ENCODE results near the gene ADAMTS3. TPM values are rescaled to one million over a fixed set of nuclear protein-coding genes. Genes with fewer than 3 reads are reported as not detected.
A peak's percentile ranks its signal among the peaks of the same experiment; 100 is the strongest.

ADAMTS3 gene
- total and polyA plus RNA-seq, 2 donors (not counting 1 experiment from before 2014, with no cell fraction given), result not detected

DNA sequence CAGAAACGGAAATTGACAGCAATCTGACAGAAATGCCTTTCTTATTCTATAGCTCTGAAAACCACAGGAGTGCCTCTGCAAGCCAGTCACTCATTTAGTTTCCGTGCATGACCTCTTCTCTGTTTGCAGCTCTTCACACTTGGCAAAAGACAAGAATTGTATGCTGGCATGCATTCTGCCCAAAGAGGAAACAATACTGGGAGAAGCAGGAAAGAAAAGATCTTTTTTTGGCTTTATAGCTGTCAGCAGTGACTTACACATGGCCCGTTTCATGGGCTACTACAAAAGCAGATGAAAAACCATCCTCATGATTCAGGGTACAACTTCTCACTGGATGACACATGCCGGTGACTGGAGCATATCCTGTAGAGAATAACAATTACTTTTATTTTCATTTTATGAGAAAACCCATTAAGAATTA, 249.4 kb downstream of the ADAMTS3 start:
- Histone ChIP-seq H3K9me3 (ENCODE audit: control extremely low read depth in 1 of 3, control insufficient read depth in 2 of 3, insufficient read depth in 1 of 3, low read length in 2 of 3) (no peaks in the 10 kb centered on the region), H4K20me1 (ENCODE audit: control insufficient read depth, insufficient read depth, low read length, poor library complexity, severe bottlenecking) (no peaks in the 10 kb centered on the region), H3K9ac (ENCODE audit: low read length) (no peak overlapping the region), H3K4me1 (ENCODE audit: control insufficient read depth in 2 of 2, insufficient read depth in 2 of 2, low read length in 2 of 2) (no peaks in the 10 kb centered on the region), H3K27ac (ENCODE audit: low read length in 2 of 2) (no peak overlapping the region), H3K79me2 (ENCODE audit: control insufficient read depth, insufficient read depth, low read length) (no peaks in the 10 kb centered on the region), H3K27me3 (replicated peaks in 1 of 4; ENCODE audit: control extremely low read depth in 1 of 4, control insufficient read depth in 3 of 4, insufficient read depth in 4 of 4, low read length in 3 of 4) (no peaks in the 10 kb centered on the region), H3K4me2 (replicated peaks; ENCODE audit: low read depth, low read length, poor library complexity, severe bottlenecking) (no peak overlapping the region), H3K36me3 (replicated peaks in 1 of 2; ENCODE audit: control extremely low read depth in 1 of 2, control insufficient read depth in 1 of 2, extremely low read depth in 1 of 2, insufficient read depth in 2 of 2, low read length in 1 of 2) (no peaks in the 10 kb centered on the region), H3K4me3 (ENCODE audit: control extremely low read depth in 1 of 5, extremely low read depth in 1 of 5, insufficient read depth in 1 of 5, low read depth in 2 of 5, low read length in 4 of 5) (no peak overlapping the region), H2AFZ (ENCODE audit: insufficient read depth, low read depth, low read length, poor library complexity, severe bottlenecking) (peak overlapping the region; percentile 17)
- ATAC-seq (ENCODE audit: low read depth) (no peak), DNase-seq (no peak)
- intact Hi-C loops (cut with micrococcal nuclease), result no loop called here
- Mint-ChIP-seq H3K27me3 (peaks cover 8% of the 10 kb centered on the region), H3K9me3 (ENCODE audit: insufficient read depth) (no peaks in the 10 kb centered on the region), H3K4me3 (no peak overlapping the region), H3K27ac (no peak overlapping the region), H3K4me1 (no peaks in the 10 kb centered on the region)
- WGBS (ENCODE audit: insufficient coverage), result 0% methylated on average over 2 of the region's 4 CpGs
- ChIA-PET POLR2A (no interaction called here), CTCF (no interaction called here)
- no peak for TF ChIP-seq EZH2 (IDR thresholded peaks at IDR 0.05; ENCODE audit: borderline replicate concordance, insufficient read depth, low read depth, low read length, poor library complexity, severe bottlenecking)
- TF ChIP-seq, protein P1, sequence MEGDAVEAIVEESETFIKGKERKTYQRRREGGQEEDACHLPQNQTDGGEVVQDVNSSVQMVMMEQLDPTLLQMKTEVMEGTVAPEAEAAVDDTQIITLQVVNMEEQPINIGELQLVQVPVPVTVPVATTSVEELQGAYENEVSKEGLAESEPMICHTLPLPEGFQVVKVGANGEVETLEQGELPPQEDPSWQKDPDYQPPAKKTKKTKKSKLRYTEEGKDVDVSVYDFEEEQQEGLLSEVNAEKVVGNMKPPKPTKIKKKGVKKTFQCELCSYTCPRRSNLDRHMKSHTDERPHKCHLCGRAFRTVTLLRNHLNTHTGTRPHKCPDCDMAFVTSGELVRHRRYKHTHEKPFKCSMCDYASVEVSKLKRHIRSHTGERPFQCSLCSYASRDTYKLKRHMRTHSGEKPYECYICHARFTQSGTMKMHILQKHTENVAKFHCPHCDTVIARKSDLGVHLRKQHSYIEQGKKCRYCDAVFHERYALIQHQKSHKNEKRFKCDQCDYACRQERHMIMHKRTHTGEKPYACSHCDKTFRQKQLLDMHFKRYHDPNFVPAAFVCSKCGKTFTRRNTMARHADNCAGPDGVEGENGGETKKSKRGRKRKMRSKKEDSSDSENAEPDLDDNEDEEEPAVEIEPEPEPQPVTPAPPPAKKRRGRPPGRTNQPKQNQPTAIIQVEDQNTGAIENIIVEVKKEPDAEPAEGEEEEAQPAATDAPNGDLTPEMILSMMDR (IDR thresholded peaks at IDR 0.05), result no peak

DNA sequence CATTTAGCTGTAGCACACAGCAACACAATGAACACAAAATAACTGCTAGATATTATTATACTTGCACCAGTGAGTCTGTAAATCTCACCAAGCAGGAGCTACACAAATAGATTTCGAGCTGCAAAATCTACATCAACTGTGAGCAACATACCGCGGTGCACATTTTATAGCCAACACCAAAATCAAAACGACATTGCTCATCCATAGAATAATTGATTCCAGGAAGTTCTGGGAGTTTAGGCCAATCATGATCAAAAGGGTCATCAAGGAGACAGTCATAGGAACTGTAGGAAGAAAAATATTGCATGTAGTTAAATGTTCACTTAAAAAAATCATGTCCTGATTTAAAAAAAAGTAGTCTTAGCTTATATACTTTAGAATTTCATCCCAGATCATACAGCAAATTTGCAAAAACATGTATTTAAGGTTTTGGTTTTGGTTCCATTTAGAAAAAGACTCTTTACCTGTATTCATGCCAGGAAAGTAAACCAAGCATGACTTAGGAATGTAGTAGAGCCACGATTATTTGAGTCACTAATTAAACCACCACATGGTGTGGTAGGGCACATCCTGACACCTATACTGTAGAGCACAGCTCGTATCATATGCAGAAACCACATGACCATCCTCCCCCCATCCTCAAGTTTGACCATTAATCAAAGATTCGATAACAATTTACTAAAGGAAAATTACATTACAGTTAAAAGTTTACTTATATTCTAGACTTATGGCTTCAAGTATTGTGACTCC, 250.4 kb downstream of the ADAMTS3 start:
- H3K27me3 Mint-ChIP-seq, result peaks cover 8% of the 10 kb centered on the region
- H3K79me2 ChIP-seq (ENCODE audit: control insufficient read depth, insufficient read depth, low read length), result no peaks in the 10 kb centered on the region
- intact Hi-C loops (cut with micrococcal nuclease), result no loop called here
- CTCF ChIA-PET, result interaction anchor here (1.1 to 1.4 kb wide), 3 partner anchors 8 to 1717 kb away, joined by 3 to 4 read pairs (median 3); no protein-coding TSS in a partner anchor
- H3K9me3 ChIP-seq (ENCODE audit: control extremely low read depth in 1 of 3, control insufficient read depth in 2 of 3, insufficient read depth in 1 of 3, low read length in 2 of 3), result no peaks in the 10 kb centered on the region
- H3K27me3 ChIP-seq (replicated peaks in 1 of 4; ENCODE audit: control extremely low read depth in 1 of 4, control insufficient read depth in 3 of 4, insufficient read depth in 4 of 4, low read length in 3 of 4), result no peaks in the 10 kb centered on the region
- no peaks in the 10 kb centered on the region for H3K36me3 ChIP-seq (replicated peaks in 1 of 2; ENCODE audit: control extremely low read depth in 1 of 2, control insufficient read depth in 1 of 2, extremely low read depth in 1 of 2, insufficient read depth in 2 of 2, low read length in 1 of 2)
- H4K20me1 ChIP-seq (ENCODE audit: control insufficient read depth, insufficient read depth, low read length, poor library complexity, severe bottlenecking), result no peaks in the 10 kb centered on the region
- DNase-seq (no peak), ATAC-seq (ENCODE audit: low read depth) (no peak)
- no peak overlapping the region for H2AFZ ChIP-seq (ENCODE audit: insufficient read depth, low read depth, low read length, poor library complexity, severe bottlenecking)
- TF ChIP-seq, protein P1 (IDR thresholded peaks at IDR 0.05), result no peak
- no peak for TF ChIP-seq EZH2 (IDR thresholded peaks at IDR 0.05; ENCODE audit: borderline replicate concordance, insufficient read depth, low read depth, low read length, poor library complexity, severe bottlenecking)
- H3K9ac ChIP-seq (ENCODE audit: low read length), result no peak overlapping the region
- H3K27ac ChIP-seq (ENCODE audit: low read length in 2 of 2), result no peak overlapping the region
- H3K4me3 Mint-ChIP-seq, result no peak overlapping the region
- H3K4me1 ChIP-seq (ENCODE audit: control insufficient read depth in 2 of 2, insufficient read depth in 2 of 2, low read length in 2 of 2), result no peaks in the 10 kb centered on the region
- H3K4me1 Mint-ChIP-seq, result no peaks in the 10 kb centered on the region
- no peak overlapping the region for H3K4me3 ChIP-seq (ENCODE audit: control extremely low read depth in 1 of 5, extremely low read depth in 1 of 5, insufficient read depth in 1 of 5, low read depth in 2 of 5, low read length in 4 of 5)
- POLR2A ChIA-PET, result no interaction called here
- 40% methylated on average over 1 of the region's 7 CpGs for WGBS (ENCODE audit: insufficient coverage)
- no peaks in the 10 kb centered on the region for H3K9me3 Mint-ChIP-seq (ENCODE audit: insufficient read depth)
- no peak overlapping the region for H3K4me2 ChIP-seq (replicated peaks; ENCODE audit: low read depth, low read length, poor library complexity, severe bottlenecking)
- no peak overlapping the region for H3K27ac Mint-ChIP-seq
